ENCODE data around the gene TGFBR1. TPM values are rescaled to one million over a fixed set of nuclear protein-coding genes. Genes with fewer than 3 reads are reported as not detected.

Gene TGFBR1
- total RNA-seq, 4 donors from 2014 or later = 17.6 to 24.1 (median 22.8) TPM

GRCh38 chr9:99121604-99122003 is 16.7 kb downstream of the TGFBR1 start:
- 84% methylated on average over 1 of the region's 1 CpG; no CpG with 5 or more reads in 1 of the 2 donors for WGBS, 2 donors (ENCODE audit: low coverage in 1 of 2)
- H3K27ac ChIP-seq = no peak overlapping the region
- H3K4me3 ChIP-seq = no peak overlapping the region
- TF ChIP-seq POLR2A (IDR thresholded peaks at IDR 0.05) (no peak), EP300 (IDR thresholded peaks at IDR 0.05; ENCODE audit: low read depth) (no peak), POLR2AphosphoS5 (IDR thresholded peaks at IDR 0.05) (no peak)
- TF ChIP-seq, protein P1, sequence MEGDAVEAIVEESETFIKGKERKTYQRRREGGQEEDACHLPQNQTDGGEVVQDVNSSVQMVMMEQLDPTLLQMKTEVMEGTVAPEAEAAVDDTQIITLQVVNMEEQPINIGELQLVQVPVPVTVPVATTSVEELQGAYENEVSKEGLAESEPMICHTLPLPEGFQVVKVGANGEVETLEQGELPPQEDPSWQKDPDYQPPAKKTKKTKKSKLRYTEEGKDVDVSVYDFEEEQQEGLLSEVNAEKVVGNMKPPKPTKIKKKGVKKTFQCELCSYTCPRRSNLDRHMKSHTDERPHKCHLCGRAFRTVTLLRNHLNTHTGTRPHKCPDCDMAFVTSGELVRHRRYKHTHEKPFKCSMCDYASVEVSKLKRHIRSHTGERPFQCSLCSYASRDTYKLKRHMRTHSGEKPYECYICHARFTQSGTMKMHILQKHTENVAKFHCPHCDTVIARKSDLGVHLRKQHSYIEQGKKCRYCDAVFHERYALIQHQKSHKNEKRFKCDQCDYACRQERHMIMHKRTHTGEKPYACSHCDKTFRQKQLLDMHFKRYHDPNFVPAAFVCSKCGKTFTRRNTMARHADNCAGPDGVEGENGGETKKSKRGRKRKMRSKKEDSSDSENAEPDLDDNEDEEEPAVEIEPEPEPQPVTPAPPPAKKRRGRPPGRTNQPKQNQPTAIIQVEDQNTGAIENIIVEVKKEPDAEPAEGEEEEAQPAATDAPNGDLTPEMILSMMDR (IDR thresholded peaks at IDR 0.05) = no peak
- in situ Hi-C loops (cut with MboI; ENCODE audit: low pct_ligation_motif_present in 1 of 4, low pct_unique_long_range_greater_than_20kb in 1 of 4, low sequenced_read_pairs in 3 of 4) = no loop called here
- H3K36me3 ChIP-seq = no peaks in the 10 kb centered on the region
- intact Hi-C loops (cut with DNase I; ENCODE audit: low total_unique reads) = no loop called here
- H3K27me3 ChIP-seq = no peaks in the 10 kb centered on the region
- no peaks in the 10 kb centered on the region for H3K9me3 ChIP-seq
- no peak for DNase-seq
- H3K4me1 ChIP-seq = peaks cover 0 to 47% (median 13%) of the 10 kb centered on the region in 4 donors

DNA sequence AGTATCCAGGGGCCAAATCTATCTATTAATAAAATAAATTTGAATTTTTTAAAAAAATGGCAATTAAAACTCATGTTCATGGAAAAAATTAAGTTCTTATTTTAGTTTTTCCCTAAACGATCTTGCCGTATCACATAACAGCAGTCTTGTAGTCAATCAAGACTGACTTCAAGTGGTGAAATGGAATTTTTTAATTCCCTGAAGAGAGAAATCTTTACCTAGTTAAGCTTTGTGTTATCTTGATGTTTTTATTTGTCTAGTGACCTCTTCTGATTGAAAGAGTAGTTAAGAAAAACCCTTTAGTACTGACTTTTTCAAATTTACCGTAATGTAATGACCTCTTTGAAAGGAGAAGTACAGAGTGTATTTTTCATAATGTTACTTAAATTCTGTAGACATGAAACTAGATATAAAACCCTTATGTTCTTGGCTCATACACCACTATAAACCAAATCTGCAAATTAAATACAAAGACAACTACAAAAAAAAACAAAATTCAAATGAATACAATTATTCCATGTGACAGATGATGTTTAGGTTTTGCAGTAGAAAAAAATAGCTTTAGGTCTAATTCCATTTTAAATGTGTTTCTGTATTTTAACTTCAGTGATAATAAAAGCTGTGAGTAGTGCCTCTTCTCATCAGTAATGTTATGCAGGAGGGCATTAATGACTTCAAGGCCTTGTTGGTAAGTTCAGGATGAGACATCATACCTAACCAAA is 19.8 kb downstream of the TGFBR1 start:
- Histone ChIP-seq H3K36me3 (no peaks in the 10 kb centered on the region), H3K4me3 (no peak overlapping the region), H3K9me3 (no peaks in the 10 kb centered on the region), H3K4me1 (peaks cover 0 to 43% (median 7%) of the 10 kb centered on the region in 4 donors), H3K27ac (no peak overlapping the region), H3K27me3 (no peaks in the 10 kb centered on the region)
- DNase-seq = no peak
- WGBS, 2 donors (ENCODE audit: low coverage in 1 of 2) = 82 to 90% methylated on average over 3 of the region's 3 CpGs
- intact Hi-C loops (cut with DNase I; ENCODE audit: low total_unique reads) (no loop called here), in situ Hi-C loops (cut with MboI; ENCODE audit: low pct_ligation_motif_present in 1 of 4, low pct_unique_long_range_greater_than_20kb in 1 of 4, low sequenced_read_pairs in 3 of 4) (loop anchor here in 2 of 4 donors (25.0 kb wide), 1 partner anchor 262 kb away; no protein-coding TSS in a partner anchor)
- TF ChIP-seq EP300 (IDR thresholded peaks at IDR 0.05; ENCODE audit: low read depth) = no peak
- TF ChIP-seq POLR2A (IDR thresholded peaks at IDR 0.05) = no peak
- no peak for TF ChIP-seq POLR2AphosphoS5 (IDR thresholded peaks at IDR 0.05)
- TF ChIP-seq, protein P1 (IDR thresholded peaks at IDR 0.05) = no peak

DNA sequence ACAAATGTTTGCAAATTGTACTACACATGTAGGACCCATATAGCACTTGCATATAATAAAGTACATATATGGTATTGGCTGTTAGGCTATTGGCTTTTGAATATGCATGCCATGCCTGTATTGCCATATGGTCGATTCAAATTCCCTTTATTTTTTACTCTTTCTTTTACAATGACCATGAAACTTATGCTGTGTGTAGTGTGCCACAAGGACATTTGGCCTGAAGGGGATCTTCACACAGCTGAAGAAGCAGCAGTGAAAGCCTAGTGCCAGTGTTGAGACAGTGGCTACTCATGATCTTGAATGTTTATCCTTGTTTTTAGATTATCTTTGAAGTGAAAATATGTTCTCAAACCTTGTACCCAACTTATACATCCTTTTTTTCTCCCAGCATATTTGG is 20.5 kb downstream of the TGFBR1 start:
- no peak overlapping the region for H3K27ac ChIP-seq
- DNase-seq = no peak
- in situ Hi-C loops (cut with MboI; ENCODE audit: low pct_ligation_motif_present in 1 of 4, low pct_unique_long_range_greater_than_20kb in 1 of 4, low sequenced_read_pairs in 3 of 4) = loop anchor here in 2 of 4 donors (25.0 kb wide), 1 partner anchor 263 kb away; no protein-coding TSS in a partner anchor
- TF ChIP-seq, protein P1 (IDR thresholded peaks at IDR 0.05) = no peak
- TF ChIP-seq POLR2AphosphoS5 (IDR thresholded peaks at IDR 0.05) = no peak
- TF ChIP-seq POLR2A (IDR thresholded peaks at IDR 0.05) = no peak
- no peak for TF ChIP-seq EP300 (IDR thresholded peaks at IDR 0.05; ENCODE audit: low read depth)
- no peaks in the 10 kb centered on the region for H3K36me3 ChIP-seq
- H3K4me1 ChIP-seq = peaks cover 0 to 36% (median 7%) of the 10 kb centered on the region in 4 donors
- H3K9me3 ChIP-seq = no peaks in the 10 kb centered on the region
- H3K27me3 ChIP-seq = no peaks in the 10 kb centered on the region
- WGBS, 2 donors (ENCODE audit: low coverage in 1 of 2) = 81 to 100% methylated on average over 1 of the region's 1 CpG
- intact Hi-C loops (cut with DNase I; ENCODE audit: low total_unique reads) = no loop called here
- no peak overlapping the region for H3K4me3 ChIP-seq

- TF ChIP-seq EP300 (IDR thresholded peaks at IDR 0.05; ENCODE audit: low read depth) (no peak), POLR2AphosphoS5 (IDR thresholded peaks at IDR 0.05) (no peak), POLR2A (IDR thresholded peaks at IDR 0.05) (no peak)
- TF ChIP-seq, protein P1 (IDR thresholded peaks at IDR 0.05) = no peak
Observed at GRCh38 chr9:99126312-99126711, 21.4 kb downstream of the TGFBR1 start.

More at GRCh38 chr9:99126312-99126711, 21.4 kb downstream of the TGFBR1 start:
- Histone ChIP-seq H3K27me3 (no peaks in the 10 kb centered on the region), H3K9me3 (no peaks in the 10 kb centered on the region), H3K27ac (no peak overlapping the region), H3K4me3 (no peak overlapping the region), H3K4me1 (peaks cover 0 to 27% (median 7%) of the 10 kb centered on the region in 4 donors), H3K36me3 (no peaks in the 10 kb centered on the region)
- in situ Hi-C loops (cut with MboI; ENCODE audit: low pct_ligation_motif_present in 1 of 4, low pct_unique_long_range_greater_than_20kb in 1 of 4, low sequenced_read_pairs in 3 of 4) (loop anchor here in 2 of 4 donors (25.0 kb wide), 1 partner anchor 264 kb away; no protein-coding TSS in a partner anchor), intact Hi-C loops (cut with DNase I; ENCODE audit: low total_unique reads) (no loop called here)
- no peak for DNase-seq
- WGBS, 2 donors (ENCODE audit: low coverage in 1 of 2) = 89 to 98% methylated on average over 1 to 2 of the region's 2 CpGs
